Measurements from ENCODE around the gene NF1.

Gene NF1

DNA sequence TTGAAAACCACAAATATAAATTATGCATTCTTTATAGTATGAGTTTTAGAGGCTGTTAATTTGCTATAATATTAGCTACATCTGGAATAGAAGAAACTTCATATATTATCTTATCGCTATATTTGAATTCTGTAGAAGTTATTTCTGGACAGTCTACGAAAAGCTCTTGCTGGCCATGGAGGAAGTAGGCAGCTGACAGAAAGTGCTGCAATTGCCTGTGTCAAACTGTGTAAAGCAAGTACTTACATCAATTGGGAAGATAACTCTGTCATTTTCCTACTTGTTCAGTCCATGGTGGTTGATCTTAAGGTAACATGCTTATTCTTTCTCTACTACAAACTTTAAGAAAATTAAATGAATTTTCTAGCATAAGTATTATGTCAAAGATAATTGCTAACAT is 105.5 kb downstream of the NF1 start:
- no peak overlapping the region for H3K4me3 Mint-ChIP-seq
- no peaks in the 10 kb centered on the region for H3K4me1 Mint-ChIP-seq
- no peak overlapping the region for H3K27ac Mint-ChIP-seq
- H3K9me3 Mint-ChIP-seq, result peaks cover 3% of the 10 kb centered on the region
- TF ChIP-seq, protein P1, sequence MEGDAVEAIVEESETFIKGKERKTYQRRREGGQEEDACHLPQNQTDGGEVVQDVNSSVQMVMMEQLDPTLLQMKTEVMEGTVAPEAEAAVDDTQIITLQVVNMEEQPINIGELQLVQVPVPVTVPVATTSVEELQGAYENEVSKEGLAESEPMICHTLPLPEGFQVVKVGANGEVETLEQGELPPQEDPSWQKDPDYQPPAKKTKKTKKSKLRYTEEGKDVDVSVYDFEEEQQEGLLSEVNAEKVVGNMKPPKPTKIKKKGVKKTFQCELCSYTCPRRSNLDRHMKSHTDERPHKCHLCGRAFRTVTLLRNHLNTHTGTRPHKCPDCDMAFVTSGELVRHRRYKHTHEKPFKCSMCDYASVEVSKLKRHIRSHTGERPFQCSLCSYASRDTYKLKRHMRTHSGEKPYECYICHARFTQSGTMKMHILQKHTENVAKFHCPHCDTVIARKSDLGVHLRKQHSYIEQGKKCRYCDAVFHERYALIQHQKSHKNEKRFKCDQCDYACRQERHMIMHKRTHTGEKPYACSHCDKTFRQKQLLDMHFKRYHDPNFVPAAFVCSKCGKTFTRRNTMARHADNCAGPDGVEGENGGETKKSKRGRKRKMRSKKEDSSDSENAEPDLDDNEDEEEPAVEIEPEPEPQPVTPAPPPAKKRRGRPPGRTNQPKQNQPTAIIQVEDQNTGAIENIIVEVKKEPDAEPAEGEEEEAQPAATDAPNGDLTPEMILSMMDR (IDR thresholded peaks at IDR 0.05; ENCODE audit: unreplicated experiment in 3 of 3), result no peak
- H3K36me3 Mint-ChIP-seq (ENCODE audit: low read depth), result peaks cover 29% of the 10 kb centered on the region
- no peaks in the 10 kb centered on the region for H3K27me3 Mint-ChIP-seq (ENCODE audit: low read depth)

DNA sequence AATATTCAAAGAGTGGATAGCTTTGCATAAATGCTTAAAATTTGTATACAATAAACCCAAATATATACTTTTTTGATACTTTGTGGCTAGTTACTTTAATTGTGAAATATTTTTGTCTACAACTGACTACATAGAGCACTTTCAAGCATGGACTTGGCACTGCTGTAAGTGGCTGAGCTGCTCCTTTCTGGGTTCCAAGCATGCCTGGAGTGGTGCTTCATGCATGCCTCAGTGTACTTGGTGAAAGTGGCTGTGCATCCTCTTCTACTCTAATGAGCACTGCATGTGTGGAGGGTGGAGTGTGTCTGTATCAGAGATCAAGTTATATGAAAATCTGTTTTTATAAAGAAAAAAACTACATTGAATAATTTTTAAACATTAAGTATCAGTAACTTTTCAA is 108.2 kb downstream of the NF1 start:
- no peaks in the 10 kb centered on the region for H3K4me1 Mint-ChIP-seq
- H3K9me3 Mint-ChIP-seq, result no peaks in the 10 kb centered on the region
- peaks cover 19% of the 10 kb centered on the region for H3K36me3 Mint-ChIP-seq (ENCODE audit: low read depth)
- no peak overlapping the region for H3K4me3 Mint-ChIP-seq
- TF ChIP-seq, protein P1 (IDR thresholded peaks at IDR 0.05; ENCODE audit: unreplicated experiment in 3 of 3), result no peak
- no peak overlapping the region for H3K27ac Mint-ChIP-seq
- H3K27me3 Mint-ChIP-seq (ENCODE audit: low read depth), result no peaks in the 10 kb centered on the region

DNA sequence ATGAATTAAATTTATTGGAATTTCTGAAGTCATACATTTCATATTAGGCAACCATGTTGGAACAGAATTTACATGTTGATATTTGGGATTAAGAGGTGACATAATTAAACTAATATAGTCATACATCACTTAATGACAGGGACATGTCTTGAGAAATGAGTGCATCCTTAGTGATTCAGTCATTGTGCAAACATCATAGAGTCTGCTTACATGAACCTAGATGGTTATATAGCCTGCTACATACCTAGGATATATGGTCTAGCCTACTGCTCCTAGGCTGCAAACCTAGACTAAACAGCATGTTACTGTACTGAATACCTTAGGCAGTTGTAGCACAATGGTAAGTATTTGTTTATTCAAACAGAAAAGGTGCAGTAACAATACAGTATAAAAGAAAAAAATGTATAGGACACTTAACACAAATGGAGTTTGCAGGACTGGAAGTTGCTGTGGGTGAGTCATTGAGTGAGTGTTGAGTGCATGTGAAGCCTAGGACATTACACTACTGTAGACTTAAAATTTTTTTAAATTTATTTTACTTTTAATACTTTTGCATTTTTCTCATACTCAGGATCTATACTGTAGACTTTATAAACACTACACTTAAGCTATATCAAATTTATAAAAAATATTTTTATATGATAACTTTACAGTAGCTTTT is 116.7 kb downstream of the NF1 start:
- Mint-ChIP-seq H3K9me3 (no peaks in the 10 kb centered on the region), H3K27me3 (ENCODE audit: low read depth) (no peaks in the 10 kb centered on the region), H3K4me1 (no peaks in the 10 kb centered on the region), H3K4me3 (no peak overlapping the region), H3K36me3 (ENCODE audit: low read depth) (peaks cover 19% of the 10 kb centered on the region), H3K27ac (no peak overlapping the region)
- TF ChIP-seq, protein P1 (IDR thresholded peaks at IDR 0.05; ENCODE audit: unreplicated experiment in 3 of 3), result no peak

DNA sequence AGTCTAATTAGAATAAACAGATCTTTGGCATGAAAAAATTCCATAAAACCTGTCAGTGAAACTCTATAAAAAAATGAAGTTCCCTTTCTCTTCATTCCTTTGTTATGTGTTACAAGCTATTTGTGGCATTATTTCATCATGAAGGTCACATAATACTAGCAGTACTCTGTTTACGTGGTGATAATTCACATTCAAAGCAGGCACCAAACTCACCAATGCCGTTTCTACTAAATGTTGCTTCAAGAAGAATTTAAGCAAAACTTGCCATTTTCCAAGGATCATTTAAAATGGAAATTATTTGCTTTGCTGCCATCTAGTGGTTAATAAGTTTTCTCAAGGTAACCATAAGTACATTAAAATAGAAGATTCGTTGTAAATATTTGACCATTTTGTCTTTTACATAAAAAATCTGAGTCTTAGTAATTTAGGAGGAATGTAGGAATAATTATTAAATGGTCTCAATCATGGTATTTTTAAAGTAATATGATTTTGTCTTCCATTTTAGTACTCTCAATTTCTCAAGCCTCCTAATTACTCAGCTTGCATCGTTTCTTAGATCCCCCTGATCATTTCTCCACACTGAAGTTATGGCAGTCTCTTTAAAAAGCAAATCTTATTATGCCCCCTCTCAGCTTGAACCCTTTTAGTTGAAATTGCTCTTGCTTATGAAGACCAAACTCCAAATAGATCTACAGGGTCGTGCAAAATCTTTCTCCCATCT is 121.4 kb downstream of the NF1 start:
- H3K9me3 Mint-ChIP-seq, result no peaks in the 10 kb centered on the region
- TF ChIP-seq, protein P1 (IDR thresholded peaks at IDR 0.05; ENCODE audit: unreplicated experiment in 3 of 3), result peak; percentile 51 to 76 (median 54)
- peaks cover 17% of the 10 kb centered on the region for H3K36me3 Mint-ChIP-seq (ENCODE audit: low read depth)
- no peak overlapping the region for H3K27ac Mint-ChIP-seq
- H3K4me1 Mint-ChIP-seq, result no peaks in the 10 kb centered on the region
- H3K27me3 Mint-ChIP-seq (ENCODE audit: low read depth), result no peaks in the 10 kb centered on the region
- H3K4me3 Mint-ChIP-seq, result no peak overlapping the region

DNA sequence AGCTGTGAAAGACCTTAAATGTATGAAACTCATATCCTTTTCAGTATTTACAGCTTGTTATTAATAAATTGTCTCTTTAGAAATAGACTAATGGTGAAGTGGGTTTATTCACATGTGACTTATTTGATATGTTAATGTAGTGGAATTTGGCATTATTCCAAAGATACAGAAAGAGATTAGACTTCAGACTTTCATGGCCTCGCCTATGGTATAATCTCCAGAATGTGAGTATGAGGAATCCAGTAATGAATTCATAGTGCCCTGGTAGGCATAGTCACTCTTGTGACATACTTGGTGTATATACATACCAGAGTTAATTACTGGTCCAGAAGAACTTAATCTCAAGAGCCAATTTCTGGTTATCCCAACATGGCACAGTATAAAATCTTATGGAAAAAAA is 129.6 kb downstream of the NF1 start:
- Mint-ChIP-seq H3K27ac (no peak overlapping the region), H3K27me3 (ENCODE audit: low read depth) (no peaks in the 10 kb centered on the region), H3K36me3 (ENCODE audit: low read depth) (peaks cover 35% of the 10 kb centered on the region), H3K4me1 (no peaks in the 10 kb centered on the region), H3K9me3 (no peaks in the 10 kb centered on the region), H3K4me3 (no peak overlapping the region)
- TF ChIP-seq, protein P1 (IDR thresholded peaks at IDR 0.05; ENCODE audit: unreplicated experiment in 3 of 3), result no peak

- no peaks in the 10 kb centered on the region for H3K27me3 Mint-ChIP-seq (ENCODE audit: low read depth)
- no peaks in the 10 kb centered on the region for H3K4me1 Mint-ChIP-seq
- H3K9me3 Mint-ChIP-seq, result no peaks in the 10 kb centered on the region
- H3K36me3 Mint-ChIP-seq (ENCODE audit: low read depth), result peaks cover 43% of the 10 kb centered on the region
- no peak overlapping the region for H3K27ac Mint-ChIP-seq
- no peak overlapping the region for H3K4me3 Mint-ChIP-seq
- TF ChIP-seq, protein P1 (IDR thresholded peaks at IDR 0.05; ENCODE audit: unreplicated experiment in 3 of 3), result no peak
Measured at GRCh38 chr17:31225831-31226230, 131.1 kb downstream of the NF1 start.
